ENCODE measurements around the gene EN1. TPM values are rescaled to one million over a fixed set of nuclear protein-coding genes. Genes with fewer than 3 reads are reported as not detected.

The EN1 gene
- total and polyA plus RNA-seq, 8 donors = not detected

DNA sequence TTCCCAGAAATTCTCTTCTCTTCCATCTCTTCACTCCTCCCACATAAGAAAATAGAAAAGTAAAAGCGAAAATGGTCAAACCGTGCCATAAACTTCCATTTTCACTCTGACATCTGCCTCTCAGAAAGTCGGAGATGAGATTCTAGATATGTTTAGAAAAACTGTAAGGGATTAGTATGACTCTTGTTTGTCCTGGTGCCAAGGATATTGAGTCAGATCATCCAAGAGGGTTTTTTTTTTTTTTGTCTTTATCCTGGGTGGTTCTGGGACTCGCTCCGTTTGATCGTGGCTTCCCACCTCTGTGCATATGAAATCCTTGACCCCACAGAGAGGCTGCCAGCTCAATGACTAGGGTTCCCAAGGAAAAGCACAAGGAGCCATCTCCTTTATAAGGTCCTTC, 17.3 kb downstream of the EN1 start:
- Histone ChIP-seq H3K27ac (no peak overlapping the region), H3K9me3 (no peaks in the 10 kb centered on the region), H3K27me3 (peaks cover 51 to 97% of the 10 kb centered on the region in 2 donors), H3K4me3 (no peak overlapping the region), H3K4me1 (peaks cover 4 to 8% of the 10 kb centered on the region in 2 donors), H3K36me3 (no peaks in the 10 kb centered on the region)
- no peak for ATAC-seq
- TF ChIP-seq, protein P1, sequence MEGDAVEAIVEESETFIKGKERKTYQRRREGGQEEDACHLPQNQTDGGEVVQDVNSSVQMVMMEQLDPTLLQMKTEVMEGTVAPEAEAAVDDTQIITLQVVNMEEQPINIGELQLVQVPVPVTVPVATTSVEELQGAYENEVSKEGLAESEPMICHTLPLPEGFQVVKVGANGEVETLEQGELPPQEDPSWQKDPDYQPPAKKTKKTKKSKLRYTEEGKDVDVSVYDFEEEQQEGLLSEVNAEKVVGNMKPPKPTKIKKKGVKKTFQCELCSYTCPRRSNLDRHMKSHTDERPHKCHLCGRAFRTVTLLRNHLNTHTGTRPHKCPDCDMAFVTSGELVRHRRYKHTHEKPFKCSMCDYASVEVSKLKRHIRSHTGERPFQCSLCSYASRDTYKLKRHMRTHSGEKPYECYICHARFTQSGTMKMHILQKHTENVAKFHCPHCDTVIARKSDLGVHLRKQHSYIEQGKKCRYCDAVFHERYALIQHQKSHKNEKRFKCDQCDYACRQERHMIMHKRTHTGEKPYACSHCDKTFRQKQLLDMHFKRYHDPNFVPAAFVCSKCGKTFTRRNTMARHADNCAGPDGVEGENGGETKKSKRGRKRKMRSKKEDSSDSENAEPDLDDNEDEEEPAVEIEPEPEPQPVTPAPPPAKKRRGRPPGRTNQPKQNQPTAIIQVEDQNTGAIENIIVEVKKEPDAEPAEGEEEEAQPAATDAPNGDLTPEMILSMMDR (IDR thresholded peaks at IDR 0.05) = no peak
- DNase-seq = no peak
- intact Hi-C loops (cut with DNase I) = no loop called here

DNA sequence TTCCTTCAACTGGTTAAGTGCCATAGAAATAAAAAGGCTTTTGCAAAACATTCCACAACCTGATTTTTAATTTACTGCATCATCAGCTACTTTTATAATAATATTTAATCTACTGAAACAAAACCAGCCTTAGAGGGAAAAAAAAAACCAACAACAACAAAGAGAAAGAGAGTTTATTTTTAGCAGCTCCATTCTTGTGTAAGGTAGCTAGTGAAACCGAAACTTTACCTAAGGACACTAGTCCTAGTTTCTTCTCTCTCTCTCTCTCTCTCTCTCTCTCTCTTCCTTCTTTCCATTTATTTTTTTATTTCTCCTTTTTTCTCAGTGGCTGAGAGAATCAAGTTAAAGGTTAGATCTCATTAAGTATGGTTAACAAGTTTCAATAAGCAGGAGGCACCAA, 21.4 kb downstream of the EN1 start:
- no peak overlapping the region for H3K4me3 ChIP-seq
- ATAC-seq (no peak), DNase-seq (no peak)
- no peaks in the 10 kb centered on the region for H3K36me3 ChIP-seq
- H3K9me3 ChIP-seq = no peaks in the 10 kb centered on the region
- intact Hi-C loops (cut with DNase I) = no loop called here
- H3K27me3 ChIP-seq = peaks cover 10 to 93% of the 10 kb centered on the region in 2 donors
- no peak overlapping the region for H3K27ac ChIP-seq
- H3K4me1 ChIP-seq = no peaks in the 10 kb centered on the region
- TF ChIP-seq, protein P1 (IDR thresholded peaks at IDR 0.05) = no peak

DNA sequence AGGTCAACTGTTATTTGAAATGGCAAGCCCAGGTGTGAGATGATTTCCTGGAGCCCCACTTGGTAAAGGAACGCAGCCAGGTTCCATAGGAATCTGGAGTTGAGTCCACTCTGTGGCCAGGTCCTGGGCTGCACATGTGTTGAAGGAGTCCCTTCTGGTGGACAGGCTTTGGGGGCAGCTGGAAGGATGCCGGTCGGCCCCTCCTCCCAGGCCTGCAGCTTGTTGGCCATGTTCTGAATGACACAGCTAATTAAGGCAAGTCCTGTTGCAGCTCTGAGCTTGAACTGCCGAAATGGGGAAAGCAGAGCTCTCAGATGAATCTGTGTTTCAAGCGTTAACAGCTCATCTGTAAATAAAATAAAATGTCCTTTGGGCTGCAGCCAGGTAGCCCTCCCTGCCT, 23.8 kb downstream of the EN1 start:
- intact Hi-C loops (cut with DNase I) = no loop called here
- ATAC-seq = no peak
- peaks cover 9 to 94% of the 10 kb centered on the region in 2 donors for H3K27me3 ChIP-seq
- H3K36me3 ChIP-seq = no peaks in the 10 kb centered on the region
- no peak for DNase-seq
- no peak overlapping the region for H3K27ac ChIP-seq
- no peaks in the 10 kb centered on the region for H3K9me3 ChIP-seq
- H3K4me1 ChIP-seq = no peaks in the 10 kb centered on the region
- TF ChIP-seq, protein P1 (IDR thresholded peaks at IDR 0.05) = no peak
- H3K4me3 ChIP-seq = no peak overlapping the region

DNA sequence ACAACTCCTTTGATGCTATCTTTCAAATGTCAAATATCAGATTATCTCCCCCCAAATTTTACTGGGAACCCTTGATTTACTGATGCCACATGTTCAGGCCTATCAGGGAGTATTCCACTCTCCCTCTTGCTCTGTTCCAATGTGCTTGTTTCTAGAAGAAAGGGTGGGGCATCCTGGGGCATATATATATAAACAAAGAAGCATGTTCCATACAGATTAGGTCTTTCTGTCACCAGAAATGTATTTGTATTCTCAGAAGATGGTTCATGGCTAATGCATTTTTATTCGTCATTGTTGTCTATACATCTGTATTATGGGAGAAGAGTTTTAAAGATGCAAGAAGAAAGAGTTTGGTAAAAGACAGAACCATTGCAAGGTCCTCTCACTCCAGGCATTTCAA, 24.9 kb downstream of the EN1 start:
- Histone ChIP-seq H3K36me3 (no peaks in the 10 kb centered on the region), H3K4me3 (no peak overlapping the region), H3K4me1 (no peaks in the 10 kb centered on the region), H3K9me3 (no peaks in the 10 kb centered on the region), H3K27ac (no peak overlapping the region), H3K27me3 (peaks cover 7 to 94% of the 10 kb centered on the region in 2 donors)
- TF ChIP-seq, protein P1 (IDR thresholded peaks at IDR 0.05) = no peak
- DNase-seq = no peak
- no peak for ATAC-seq
- intact Hi-C loops (cut with DNase I) = no loop called here

DNA sequence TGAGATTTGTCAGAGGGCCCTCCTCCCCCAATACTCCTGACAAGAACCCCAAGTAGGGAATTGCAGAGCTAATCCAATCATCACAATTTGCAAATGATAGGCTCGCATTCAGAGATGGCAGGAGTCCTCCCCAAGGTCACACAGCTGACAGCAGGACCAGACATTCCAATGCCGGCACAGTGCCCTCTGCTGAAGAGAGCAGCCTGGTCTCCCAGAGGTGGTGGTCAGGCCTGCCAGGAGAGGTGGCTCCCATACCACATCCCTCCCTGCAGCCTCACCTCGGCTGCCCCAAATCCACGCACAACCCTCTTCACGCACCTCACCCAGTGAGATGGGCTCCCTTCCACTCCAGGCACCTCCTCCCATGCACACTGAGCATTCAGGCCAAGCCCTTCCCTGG, 25.4 kb downstream of the EN1 start:
- H3K27me3 ChIP-seq = peaks cover 7 to 94% of the 10 kb centered on the region in 2 donors
- ATAC-seq (no peak), DNase-seq (no peak)
- no peaks in the 10 kb centered on the region for H3K9me3 ChIP-seq
- intact Hi-C loops (cut with DNase I) = no loop called here
- H3K36me3 ChIP-seq = no peaks in the 10 kb centered on the region
- no peaks in the 10 kb centered on the region for H3K4me1 ChIP-seq
- no peak overlapping the region for H3K27ac ChIP-seq
- H3K4me3 ChIP-seq = no peak overlapping the region
- TF ChIP-seq, protein P1 (IDR thresholded peaks at IDR 0.05) = no peak

All from left lung (tissue), 10 donors.